HG02938 (cell line): ENCODE results near the gene ALG12.

ENCODE experiments used
- ATAC-seq: cut with Tn5 transposase; IDR thresholded peaks from one replicate; pipeline ENCODE4 v1.9.1; 2021; ENCODE audit warnings: mild to moderate bottlenecking, moderate library complexity; ENCODE audit not compliant: unreplicated experiment

ALG12 gene

GRCh38 chr22:49917974-49918910 is at the start of gene ALG12, which contains the start of gene CRELD2:
Gene ALG12 (minus strand): TSS chr22:49918438. CDS start chr22:49913765, 4,673 bp downstream.
Gene CRELD2 (plus strand): TSS chr22:49918634. CDS start chr22:49918770, 136 bp downstream.
- peak; percentile 77 for ATAC-seq

GRCh38 chr22:49967706-49968208 is 49.5 kb upstream of the ALG12 start:
- no peak for ATAC-seq

DNA sequence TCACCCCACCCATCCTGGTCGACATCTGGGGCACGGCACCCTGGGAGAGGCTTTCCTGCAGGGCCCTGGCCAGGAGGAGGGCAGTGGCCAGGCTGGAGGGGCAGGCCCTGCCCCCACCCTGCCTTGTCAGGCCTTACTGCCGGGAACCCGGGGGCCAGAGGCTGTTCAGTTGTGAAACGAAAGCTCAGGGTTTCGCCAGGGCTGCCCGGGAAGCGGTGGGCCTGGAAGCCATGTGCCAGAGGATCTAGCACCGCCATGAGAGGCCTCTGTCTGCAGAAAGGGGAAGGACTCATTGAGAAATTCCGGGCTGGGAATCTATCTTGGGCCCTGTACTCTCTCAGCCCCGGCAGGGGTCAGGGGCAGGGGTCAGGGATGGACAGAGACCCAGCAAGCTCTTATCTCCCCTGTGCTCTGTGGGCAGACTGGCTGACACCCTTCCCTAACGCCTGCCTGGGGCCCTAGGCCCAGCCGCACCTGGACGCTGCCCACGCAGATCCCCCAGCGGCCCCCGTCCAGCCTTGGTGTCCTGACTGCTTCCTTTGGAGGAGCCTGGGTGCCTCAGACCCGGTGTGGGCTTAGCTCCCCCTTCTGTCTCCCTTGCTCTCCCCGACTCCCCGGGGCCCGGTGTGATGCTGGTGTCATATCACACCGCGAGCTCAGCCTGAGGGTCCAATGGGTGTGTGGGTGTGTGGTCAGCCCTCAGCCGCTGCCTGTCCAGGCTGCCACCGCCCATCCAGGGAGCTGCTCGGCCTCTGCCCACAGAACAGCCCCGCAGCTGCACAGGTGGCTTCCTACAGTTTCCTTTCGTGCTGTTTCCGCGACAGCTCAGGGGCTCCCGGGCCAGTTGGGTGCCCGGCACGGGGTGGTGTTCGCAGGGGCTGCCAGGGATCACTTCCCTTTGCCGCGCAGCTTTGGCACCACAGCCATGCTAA is 48.8 kb upstream of the ALG12 start:
- no peak for ATAC-seq

DNA sequence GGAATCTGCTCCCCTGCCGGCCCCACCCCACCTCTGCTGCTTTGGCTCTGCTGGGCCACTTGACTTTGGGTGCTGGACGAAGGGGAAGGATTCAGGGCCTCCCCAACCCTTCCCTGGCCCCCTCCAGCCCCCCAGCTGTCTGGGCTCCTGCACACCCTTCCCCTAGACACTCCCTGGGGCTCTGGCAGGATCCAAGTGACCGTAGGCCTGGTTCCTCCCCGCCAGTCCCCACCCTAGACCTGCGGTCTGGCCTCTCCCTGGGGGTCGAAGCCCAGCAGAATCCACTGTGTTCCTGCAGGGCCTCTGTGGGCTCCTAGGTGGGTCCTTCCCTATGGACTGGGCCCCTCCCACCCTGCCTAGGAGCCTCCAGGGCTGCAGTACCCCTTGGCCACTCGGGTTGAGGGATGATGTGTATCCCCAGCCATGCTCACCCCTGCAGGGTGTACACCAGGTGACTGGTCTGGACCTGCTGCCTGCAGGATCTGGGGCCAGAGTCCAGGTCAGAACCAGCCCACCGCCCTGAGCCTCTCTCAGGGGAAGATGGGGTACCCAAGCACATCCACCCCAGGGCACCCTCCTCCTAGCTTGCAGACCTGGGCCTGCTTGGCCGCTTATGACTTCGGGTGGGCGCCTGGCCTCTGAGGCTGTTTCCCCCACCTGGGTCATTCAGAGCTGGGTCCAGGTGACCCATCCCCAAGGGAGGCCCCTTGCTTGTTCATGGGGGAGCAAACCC is 48.0 kb upstream of the ALG12 start:
- ATAC-seq: no peak

DNA sequence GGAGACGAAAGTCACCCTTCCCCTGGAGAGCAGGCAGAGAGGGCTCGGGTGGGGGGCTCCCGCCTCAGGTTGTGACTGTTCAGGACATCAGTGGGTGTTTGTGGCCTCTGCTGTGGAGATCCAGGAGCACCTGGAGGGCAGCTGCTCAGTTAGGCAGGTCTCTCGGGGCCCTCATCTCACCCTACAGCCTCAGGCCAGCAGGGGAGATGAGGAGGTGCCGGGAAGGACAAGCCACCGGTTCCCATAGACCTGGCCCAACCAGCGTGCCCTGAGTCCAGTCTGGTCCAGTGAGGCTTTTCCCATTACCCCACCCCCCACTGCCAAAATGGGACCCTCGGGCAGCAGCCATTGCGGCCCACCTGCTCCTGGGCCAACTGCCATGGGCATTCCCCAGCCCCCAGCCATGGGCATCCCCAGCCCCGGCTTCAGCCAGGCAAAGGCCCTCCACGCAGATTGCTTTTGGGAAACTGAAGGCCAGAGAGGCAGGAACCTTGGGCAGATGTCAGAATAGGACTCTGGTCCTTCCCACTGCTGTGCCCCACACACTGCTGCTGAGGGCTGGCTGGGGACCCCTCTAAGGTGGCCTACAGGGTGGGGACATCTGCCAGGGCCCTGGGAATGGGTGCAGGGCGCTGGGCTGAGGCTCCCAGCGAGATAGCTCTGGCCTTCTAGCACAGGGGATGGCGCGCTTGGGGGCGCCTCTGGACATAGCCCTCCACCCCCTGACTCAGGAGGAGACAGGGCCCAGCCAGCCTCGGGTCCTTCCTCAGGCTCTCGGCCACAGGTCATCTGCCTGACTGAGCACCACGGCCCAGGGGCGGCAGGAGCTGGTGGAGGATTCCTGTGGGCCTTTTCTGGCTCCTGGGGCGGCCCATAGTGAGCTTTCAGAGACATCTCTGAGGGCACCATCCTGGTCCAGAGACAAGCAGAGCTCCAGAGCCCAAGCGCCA is 47.1 kb upstream of the ALG12 start:
- no peak for ATAC-seq

DNA sequence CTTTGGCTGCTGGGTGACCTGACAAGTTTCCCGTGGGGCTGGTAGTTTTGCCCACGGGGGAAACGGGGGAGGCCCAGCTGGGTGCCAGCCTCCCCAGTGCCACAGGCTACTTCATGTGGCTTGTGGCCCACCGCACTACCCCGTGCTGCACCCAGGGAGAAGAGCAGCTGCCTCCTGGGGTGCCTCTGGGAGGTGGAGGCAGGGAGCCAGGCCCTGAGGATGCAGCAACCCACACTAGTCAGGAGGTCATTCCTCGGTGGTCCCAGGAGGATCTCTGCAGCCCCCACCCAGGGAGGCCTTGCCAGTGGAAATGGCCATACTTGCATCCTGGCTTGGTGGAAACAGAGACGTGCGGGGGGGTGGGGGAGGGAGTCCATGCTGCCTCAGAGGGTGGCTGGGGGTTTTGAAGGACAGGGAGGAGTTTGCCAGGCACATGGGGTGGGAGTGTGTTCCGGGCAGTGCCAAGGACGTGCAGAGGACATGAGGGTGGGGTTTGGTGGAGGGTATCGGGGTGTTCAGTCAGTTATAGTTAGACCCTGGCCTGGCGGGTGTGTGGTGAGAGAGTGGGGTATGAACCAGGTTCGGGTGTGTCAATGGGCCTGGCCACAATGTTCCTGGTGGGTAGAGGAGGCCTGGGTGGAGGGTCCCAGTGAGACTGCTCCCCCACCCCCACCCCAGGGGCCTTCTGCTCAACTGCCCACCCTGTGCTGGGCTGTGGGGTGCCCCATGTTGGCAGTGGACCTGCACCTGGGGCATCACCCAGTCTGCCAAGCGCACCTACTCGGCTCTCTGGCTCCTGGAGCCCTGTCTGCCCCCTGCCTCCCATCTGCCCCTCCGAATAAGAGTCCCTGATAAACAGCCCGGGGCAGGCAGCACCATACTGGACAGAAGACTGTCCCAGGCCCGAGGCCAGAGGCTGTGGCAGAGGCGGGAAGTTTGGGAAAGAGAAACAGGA is 46.2 kb upstream of the ALG12 start:
- no peak for ATAC-seq

- no peak for ATAC-seq
Measured at GRCh38 chr22:49963647-49964026, 45.4 kb upstream of the ALG12 start.

DNA sequence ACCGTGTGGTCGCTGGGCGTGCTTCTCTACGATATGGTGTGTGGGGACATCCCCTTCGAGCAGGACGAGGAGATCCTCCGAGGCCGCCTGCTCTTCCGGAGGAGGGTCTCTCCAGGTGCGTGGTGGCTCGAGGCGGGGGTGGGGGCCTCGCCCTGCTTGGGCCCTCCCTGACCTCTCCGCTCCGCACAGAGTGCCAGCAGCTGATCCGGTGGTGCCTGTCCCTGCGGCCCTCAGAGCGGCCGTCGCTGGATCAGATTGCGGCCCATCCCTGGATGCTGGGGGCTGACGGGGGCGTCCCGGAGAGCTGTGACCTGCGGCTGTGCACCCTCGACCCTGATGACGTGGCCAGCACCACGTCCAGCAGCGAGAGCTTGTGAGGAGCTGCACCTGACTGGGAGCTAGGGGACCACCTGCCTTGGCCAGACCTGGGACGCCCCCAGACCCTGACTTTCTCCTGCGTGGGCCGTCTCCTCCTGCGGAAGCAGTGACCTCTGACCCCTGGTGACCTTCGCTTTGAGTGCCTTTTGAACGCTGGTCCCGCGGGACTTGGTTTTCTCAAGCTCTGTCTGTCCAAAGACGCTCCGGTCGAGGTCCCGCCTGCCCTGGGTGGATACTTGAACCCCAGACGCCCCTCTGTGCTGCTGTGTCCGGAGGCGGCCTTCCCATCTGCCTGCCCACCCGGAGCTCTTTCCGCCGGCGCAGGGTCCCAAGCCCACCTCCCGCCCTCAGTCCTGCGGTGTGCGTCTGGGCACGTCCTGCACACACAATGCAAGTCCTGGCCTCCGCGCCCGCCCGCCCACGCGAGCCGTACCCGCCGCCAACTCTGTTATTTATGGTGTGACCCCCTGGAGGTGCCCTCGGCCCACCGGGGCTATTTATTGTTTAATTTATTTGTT is 44.8 kb upstream of the ALG12 start:
- ATAC-seq: no peak

GRCh38 chr22:49962012-49962750 is 43.9 kb upstream of the ALG12 start:
- no peak for ATAC-seq

- no peak for ATAC-seq
Measured at GRCh38 chr22:49961601-49962011, 43.4 kb upstream of the ALG12 start.

DNA sequence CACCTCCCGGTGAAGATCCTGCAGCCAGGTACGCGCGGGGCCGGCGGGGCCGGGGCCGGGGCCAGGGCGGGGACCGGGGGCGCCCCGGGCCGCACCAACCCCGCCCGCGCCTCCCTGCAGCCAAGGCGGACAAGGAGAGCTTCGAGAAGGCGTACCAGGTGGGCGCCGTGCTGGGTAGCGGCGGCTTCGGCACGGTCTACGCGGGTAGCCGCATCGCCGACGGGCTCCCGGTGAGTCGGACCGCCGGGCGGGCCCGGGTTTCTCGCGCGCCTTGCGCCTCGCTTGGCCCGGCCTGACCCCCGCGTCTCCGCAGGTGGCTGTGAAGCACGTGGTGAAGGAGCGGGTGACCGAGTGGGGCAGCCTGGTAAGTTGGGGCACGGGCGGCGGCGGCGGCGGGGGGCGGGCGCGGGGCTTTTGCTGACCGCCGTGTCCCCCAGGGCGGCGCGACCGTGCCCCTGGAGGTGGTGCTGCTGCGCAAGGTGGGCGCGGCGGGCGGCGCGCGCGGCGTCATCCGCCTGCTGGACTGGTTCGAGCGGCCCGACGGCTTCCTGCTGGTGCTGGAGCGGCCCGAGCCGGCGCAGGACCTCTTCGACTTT is 42.9 kb upstream of the ALG12 start:
- no peak for ATAC-seq

DNA sequence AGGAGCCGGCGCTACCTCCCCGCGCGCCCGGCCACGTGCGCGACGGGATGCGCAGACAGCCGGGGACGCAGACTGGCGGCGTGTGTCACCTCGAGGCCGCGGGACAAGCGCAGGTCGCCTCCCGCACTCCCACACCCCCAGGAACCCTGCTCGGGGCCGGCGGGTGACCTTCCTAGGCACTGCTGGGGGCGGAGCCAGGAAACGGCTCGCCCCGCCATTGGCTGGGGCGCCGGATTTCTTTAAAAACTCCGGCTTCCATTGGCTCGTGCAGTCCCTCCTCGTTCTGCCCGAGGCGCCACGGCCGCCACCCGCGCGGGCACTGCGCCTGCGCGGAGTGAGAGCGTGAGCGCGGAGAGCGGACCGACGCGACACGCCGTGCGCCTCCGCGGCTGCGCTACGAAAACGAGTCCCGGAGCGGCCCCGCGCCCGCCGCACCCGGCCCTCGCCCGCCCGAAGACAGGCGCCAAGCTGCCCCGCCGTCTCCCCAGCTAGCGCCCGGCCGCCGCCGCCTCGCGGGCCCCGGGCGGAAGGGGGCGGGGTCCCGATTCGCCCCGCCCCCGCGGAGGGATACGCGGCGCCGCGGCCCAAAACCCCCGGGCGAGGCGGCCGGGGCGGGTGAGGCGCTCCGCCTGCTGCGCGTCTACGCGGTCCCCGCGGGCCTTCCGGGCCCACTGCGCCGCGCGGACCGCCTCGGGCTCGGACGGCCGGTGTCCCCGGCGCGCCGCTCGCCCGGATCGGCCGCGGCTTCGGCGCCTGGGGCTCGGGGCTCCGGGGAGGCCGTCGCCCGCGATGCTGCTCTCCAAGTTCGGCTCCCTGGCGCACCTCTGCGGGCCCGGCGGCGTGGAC is 42.1 kb upstream of the ALG12 start, which contains the start of gene PIM3:
PIM3 (plus strand) TSS at position 614 of the 846 bp plus-strand sequence; CDS start at position 790, 176 bp downstream.
- peak; percentile 66 for ATAC-seq

GRCh38 chr22:49959782-49960158 is 41.5 kb upstream of the ALG12 start:
- ATAC-seq: no peak

GRCh38 chr22:49958931-49959781 is 40.9 kb upstream of the ALG12 start:
- no peak for ATAC-seq
